BE2C (cell line): ENCODE data around the gene NT5M.

Source experiments
- DNase-seq: peaks from one replicate; pipeline ENCODE4 v3.0.0-alpha.2; 2020
- H3K27me3 ChIP-seq: fragments of 250-450 bp; sonication (Bioruptor Pico); 2 replicates; pipeline ENCODE4 v1.5.1; 2020; ENCODE audit warnings: mild to moderate bottlenecking
- H3K36me3 ChIP-seq: fragments of 250-450 bp; sonication (Bioruptor Pico); 2 replicates; pipeline ENCODE4 v1.5.1; 2020; ENCODE audit warnings: mild to moderate bottlenecking
- H3K4me1 ChIP-seq: fragments of 250-450 bp; sonication (Bioruptor Pico); 2 replicates; pipeline ENCODE4 v1.5.1; 2020
- H3K4me3 ChIP-seq: 2 replicates; pipeline ENCODE4 v1.5.1; 2011; ENCODE audit warnings: low read depth, low read length
- H3K9me3 ChIP-seq: fragments of 250-450 bp; sonication (Bioruptor Pico); 2 replicates; pipeline ENCODE4 v1.5.1; 2020
- TF ChIP-seq, protein P1 (sequence below): IDR thresholded peaks from 2 replicates; pipeline ENCODE4 v1.5.1; 2012; ENCODE audit warnings: mild to moderate bottlenecking, low read depth, low read length

NT5M gene

DNA sequence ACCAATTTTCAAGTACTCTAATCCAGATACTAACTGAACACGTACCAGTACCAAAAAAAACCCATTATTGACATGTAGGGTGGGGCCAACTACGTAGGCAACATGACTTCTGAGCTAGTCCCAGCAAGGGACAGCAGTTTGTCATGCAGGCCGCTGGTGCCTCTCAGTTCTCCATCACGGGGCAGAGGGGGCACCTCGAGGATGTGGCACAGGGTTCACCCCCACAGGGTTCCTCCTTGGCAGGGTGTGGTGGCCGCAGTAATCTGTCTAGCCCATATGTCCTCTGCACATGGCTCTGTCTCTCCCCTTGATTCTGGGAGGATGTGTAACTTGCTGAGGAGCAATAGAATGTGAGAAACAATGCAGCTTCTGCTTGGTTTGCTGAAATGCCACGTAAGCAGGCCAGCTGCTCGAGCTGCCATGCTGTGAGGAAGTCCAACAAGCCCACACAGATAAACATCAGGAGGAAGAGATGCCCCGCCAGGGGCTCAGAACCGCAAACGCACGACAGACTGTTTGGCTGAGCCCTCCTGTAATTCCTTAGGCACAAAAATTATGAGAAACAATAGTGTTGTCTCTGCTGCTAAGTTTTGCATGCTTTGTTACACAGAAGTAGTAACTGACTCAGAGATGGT, 62.4 kb downstream of the NT5M start:
- Histone ChIP-seq H3K36me3 (no peaks in the 10 kb centered on the region), H3K4me1 (no peaks in the 10 kb centered on the region), H3K4me3 (no peak overlapping the region), H3K9me3 (no peaks in the 10 kb centered on the region), H3K27me3 (no peaks in the 10 kb centered on the region)
- DNase-seq: no peak
- TF ChIP-seq, protein P1, sequence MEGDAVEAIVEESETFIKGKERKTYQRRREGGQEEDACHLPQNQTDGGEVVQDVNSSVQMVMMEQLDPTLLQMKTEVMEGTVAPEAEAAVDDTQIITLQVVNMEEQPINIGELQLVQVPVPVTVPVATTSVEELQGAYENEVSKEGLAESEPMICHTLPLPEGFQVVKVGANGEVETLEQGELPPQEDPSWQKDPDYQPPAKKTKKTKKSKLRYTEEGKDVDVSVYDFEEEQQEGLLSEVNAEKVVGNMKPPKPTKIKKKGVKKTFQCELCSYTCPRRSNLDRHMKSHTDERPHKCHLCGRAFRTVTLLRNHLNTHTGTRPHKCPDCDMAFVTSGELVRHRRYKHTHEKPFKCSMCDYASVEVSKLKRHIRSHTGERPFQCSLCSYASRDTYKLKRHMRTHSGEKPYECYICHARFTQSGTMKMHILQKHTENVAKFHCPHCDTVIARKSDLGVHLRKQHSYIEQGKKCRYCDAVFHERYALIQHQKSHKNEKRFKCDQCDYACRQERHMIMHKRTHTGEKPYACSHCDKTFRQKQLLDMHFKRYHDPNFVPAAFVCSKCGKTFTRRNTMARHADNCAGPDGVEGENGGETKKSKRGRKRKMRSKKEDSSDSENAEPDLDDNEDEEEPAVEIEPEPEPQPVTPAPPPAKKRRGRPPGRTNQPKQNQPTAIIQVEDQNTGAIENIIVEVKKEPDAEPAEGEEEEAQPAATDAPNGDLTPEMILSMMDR: no peak

DNA sequence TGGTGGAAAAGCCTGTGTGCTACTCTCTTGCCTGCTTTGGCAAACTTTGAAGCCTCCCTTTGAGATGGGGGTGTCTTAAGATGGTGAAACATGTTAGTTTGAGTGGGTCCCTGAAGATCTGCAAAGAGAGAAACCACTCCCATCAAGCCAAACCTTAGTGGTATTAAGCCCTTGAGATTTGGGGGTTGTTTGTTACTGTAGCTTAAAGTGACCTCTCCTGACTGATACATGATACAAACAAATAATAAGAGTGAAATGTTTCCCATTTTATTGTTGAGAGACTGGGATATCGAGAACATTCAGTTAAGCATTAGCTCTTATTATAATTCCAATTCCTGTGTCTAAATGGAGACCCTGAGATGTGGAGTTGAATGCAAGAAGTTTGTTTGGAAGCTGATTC, 63.1 kb downstream of the NT5M start:
- no peaks in the 10 kb centered on the region for H3K9me3 ChIP-seq
- no peak overlapping the region for H3K4me3 ChIP-seq
- TF ChIP-seq, protein P1: no peak
- H3K27me3 ChIP-seq: no peaks in the 10 kb centered on the region
- DNase-seq: no peak
- H3K4me1 ChIP-seq: no peaks in the 10 kb centered on the region
- no peaks in the 10 kb centered on the region for H3K36me3 ChIP-seq

DNA sequence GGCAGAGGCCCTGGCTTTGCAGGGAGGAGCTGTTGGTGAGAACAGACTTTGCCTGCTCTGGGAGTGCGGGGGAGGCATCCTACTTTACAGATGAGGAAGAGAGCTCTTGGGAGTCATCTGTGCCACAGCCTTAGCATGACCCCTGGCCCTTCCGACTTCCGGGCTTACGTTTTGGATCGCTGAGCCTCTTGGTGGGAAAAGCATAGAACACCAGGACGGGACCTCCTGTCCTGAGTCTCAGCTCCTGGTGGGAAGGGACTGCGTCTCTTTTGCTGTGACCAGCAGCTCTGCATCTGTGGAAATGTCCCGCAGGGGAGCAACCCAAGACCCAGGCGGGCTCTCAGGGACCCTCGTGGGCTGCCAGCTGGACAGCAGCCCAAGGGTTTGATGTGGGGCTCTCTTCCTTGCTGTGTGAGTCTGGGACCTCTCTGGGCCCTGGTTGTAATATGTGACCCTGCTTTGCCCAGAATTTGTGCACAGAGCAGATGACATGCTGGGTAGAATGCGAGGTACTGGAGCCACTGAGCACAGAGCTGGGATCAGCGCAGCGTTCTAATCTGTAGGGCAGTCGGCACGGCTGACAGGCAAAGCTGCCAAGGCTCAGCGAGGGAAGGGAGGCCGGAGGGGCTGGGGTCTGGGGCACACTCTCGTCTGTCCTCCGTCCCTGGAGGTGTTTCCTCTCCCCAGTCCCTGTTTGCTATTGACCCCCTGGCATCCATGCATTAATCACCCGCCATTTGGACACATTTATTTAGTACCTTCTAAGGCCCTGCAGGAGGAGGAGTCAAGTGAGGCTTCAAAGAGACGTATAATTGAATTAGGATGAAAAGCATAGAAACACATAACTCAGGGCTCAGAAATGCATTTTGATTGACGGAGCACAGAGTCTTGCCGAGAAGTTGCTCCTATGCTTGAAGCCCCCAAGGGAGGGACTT, 64.0 kb downstream of the NT5M start:
- Histone ChIP-seq H3K4me1 (no peaks in the 10 kb centered on the region), H3K27me3 (no peaks in the 10 kb centered on the region), H3K4me3 (no peak overlapping the region), H3K36me3 (no peaks in the 10 kb centered on the region), H3K9me3 (no peaks in the 10 kb centered on the region)
- DNase-seq: no peak
- TF ChIP-seq, protein P1: no peak

DNA sequence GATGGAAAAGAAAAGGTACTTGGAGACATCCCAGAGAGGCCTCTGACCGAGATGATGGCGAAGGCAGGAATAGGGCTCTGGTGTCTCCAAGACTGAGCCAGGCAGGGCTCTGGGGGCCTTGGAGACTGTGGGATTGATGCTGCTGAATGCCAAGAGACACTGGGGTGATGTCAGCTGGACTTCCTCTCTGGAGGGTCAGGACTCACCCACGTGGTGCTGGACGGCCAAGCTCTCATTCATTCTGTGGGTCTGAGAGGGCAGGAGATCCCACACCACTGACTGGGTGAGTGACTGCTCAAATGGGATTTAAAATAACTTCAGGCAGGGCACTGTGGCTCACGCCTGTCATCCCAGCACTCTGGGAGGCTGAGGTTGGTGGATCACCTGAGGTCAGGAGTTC, 64.8 kb downstream of the NT5M start:
- H3K4me1 ChIP-seq: no peaks in the 10 kb centered on the region
- no peak overlapping the region for H3K4me3 ChIP-seq
- TF ChIP-seq, protein P1: no peak
- no peaks in the 10 kb centered on the region for H3K27me3 ChIP-seq
- no peaks in the 10 kb centered on the region for H3K9me3 ChIP-seq
- DNase-seq: no peak
- no peaks in the 10 kb centered on the region for H3K36me3 ChIP-seq

DNA sequence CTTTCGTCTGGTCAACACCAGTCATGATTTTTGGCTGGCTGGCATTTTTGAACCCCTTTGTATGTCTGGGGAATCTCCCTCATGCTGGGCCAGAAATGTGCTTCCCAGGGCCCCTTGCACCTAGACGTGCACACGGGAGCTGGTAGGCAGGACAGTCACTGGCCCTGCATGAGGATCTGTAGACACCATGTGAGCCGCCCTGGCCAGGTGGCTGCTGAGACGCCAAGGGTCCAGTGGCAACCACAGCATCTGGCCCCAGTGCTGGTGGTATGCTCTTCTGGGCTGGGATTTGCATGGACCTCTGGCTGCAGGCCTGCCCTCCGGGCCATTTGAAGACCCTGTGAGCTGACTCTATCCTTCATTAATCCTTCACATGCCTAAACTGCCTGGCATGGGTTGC, 67.5 kb downstream of the NT5M start:
- DNase-seq: no peak
- H3K9me3 ChIP-seq: no peaks in the 10 kb centered on the region
- H3K36me3 ChIP-seq: no peaks in the 10 kb centered on the region
- no peak overlapping the region for H3K4me3 ChIP-seq
- H3K27me3 ChIP-seq: no peaks in the 10 kb centered on the region
- H3K4me1 ChIP-seq: no peaks in the 10 kb centered on the region
- TF ChIP-seq, protein P1: no peak
